GM12878 (cell line): ENCODE results near the gene PTH. TPM values are rescaled to one million over a fixed set of nuclear protein-coding genes. Genes with fewer than 3 reads are reported as not detected.

Experiments
- CUX1 ChIP-seq: IDR thresholded peaks from 2 replicates; pipeline ENCODE4 v1.6.1; 2012; ENCODE audit warnings: improper control_type of control experiment, low read depth, low read length; ENCODE audit not compliant: insufficient replicate concordance
- NBN ChIP-seq: fragments of 450-650 bp; IDR thresholded peaks from 2 replicates; pipeline ENCODE4 v1.6.1; 2016
- WRNIP1 ChIP-seq: IDR thresholded peaks from 2 replicates; pipeline ENCODE4 v1.6.1; 2011; ENCODE audit warnings: low read depth, low read length, improper control_type of control experiment, borderline replicate concordance
- ZNF592 ChIP-seq: fragments of 450-650 bp; IDR thresholded peaks from 2 replicates; pipeline ENCODE4 v1.6.1; 2017; ENCODE audit warnings: mild to moderate bottlenecking, moderate library complexity
- polyA plus RNA-seq, 11 experiments: library from polyadenylated mRNA; depleted of rRNA in 4 of 11; unstranded in 6 of 11; stranded (reverse) in 5 of 11; fragments of >200 nt; fragmentation: Nextera tagmentation in 4 of 11; fragmentation: Illumina TruSeq in 1 of 11; extraction: Ambion mirVana in 4 of 11; extraction: Trizol in 1 of 11; gene quantifications; 1 replicate in 1 of 11; 2 replicates in 10 of 11; pipeline versions ENCODE4 v1.2.1 to v1.2.3, GENCODE V29; 2011 to 2016; ENCODE audit warnings: inconsistent platforms in 2 of 11, missing spikeins in 2 of 11, low read depth in 1 of 11
- total RNA-seq, 4 experiments: library from RNA; depleted of rRNA in 3 of 4; stranded (reverse); fragments of >200 nt in 3 of 4; fragmentation: Illumina TruSeq in 1 of 4; extraction: Trizol in 1 of 4; gene quantifications; 2 replicates each; pipeline versions ENCODE4 v1.2.1 to v1.2.3, GENCODE V29; 2013 to 2021

Gene PTH
- total and polyA plus RNA-seq, 10 of the 15 experiments (the other 5 are each of a cell fraction or from before 2014, with no cell fraction given): not detected

GRCh38 chr11:13449522-13449921 lies 46.3 kb downstream of the PTH start (continued):
- TF ChIP-seq CUX1 (no peak), ZNF592 (no peak), WRNIP1 (no peak), NBN (no peak)
